ENCODE data around the gene TP73. TPM values are rescaled to one million over a fixed set of nuclear protein-coding genes. Genes with fewer than 3 reads are reported as not detected.

The TP73 gene
- total RNA-seq, 1 experiment from 2014 or later: 0.82 TPM

DNA sequence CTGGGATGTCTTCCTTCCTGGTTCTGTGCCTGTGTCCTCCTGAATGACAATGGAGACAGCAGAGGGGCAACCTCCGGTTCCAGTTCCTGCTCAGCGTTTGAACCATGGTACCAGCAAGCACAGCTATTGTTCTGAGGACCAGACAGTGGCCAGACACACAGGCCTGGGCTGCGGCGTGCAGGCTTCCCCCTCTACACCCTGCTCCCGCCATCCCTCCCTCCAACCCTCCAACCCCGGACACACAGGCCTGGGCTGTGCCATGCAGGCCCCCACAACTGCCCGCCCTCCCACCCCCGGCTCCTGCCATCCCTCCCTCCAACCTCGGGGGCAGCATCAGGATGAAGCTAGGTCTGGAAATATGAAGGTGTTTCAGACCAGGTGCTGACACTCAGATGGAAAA lies 35.5 kb upstream of the TP73 start:
- no peak overlapping the region for H3K27ac Mint-ChIP-seq (ENCODE audit: low read depth, unreplicated experiment)
- ChIA-PET CTCF (interaction anchor here (0.6 to 1.3 kb wide), 7 partner anchors 40 to 1597 kb away, joined by 3 to 12 read pairs (median 5); no protein-coding TSS in a partner anchor), POLR2A (no interaction called here)
- no TSS peak for BruUV-seq (replicated peaks)
- intact Hi-C loops (cut with micrococcal nuclease): no loop called here
- H3K36me3 Mint-ChIP-seq (ENCODE audit: insufficient read depth, unreplicated experiment): no peaks in the 10 kb centered on the region
- DNase-seq (ENCODE audit: unreplicated experiment): no peak
- no peak for TF ChIP-seq CTCF (IDR thresholded peaks at IDR 0.05; ENCODE audit: unreplicated experiment)
- no peaks in the 10 kb centered on the region for H3K27me3 Mint-ChIP-seq (ENCODE audit: insufficient read depth, unreplicated experiment)
- peaks cover 17% of the 10 kb centered on the region for H3K4me1 Mint-ChIP-seq (ENCODE audit: insufficient read depth, unreplicated experiment)
- H3K9me3 Mint-ChIP-seq (ENCODE audit: unreplicated experiment): no peaks in the 10 kb centered on the region
- no peak overlapping the region for H3K4me3 Mint-ChIP-seq (ENCODE audit: unreplicated experiment)

DNA sequence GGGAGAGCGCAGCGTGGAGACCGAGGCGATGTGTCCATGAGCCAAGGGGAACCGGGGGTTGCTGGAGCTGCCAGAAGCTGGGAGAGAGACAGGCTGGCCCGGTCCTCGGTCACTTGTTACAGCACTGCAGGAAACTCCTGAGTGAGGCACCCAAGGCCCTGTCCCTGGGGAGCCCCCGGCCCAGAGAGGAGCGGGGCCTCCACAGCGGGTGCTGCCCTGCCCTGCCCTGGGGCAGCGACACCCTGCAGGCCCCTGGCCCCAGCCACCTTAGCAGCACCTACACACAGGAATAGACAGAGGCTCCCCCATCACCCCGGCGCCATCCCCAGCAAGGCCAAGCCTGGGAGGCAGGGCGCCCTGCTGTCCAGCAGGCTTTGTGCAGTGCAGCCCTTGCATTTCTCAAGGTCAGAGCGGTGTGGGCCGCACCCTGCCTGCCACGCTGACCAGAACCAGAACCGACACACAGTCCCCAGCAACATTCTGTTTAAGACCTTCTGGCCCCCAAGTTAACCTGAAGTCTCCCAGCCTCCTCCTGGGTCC lies 34.4 kb upstream of the TP73 start:
- Mint-ChIP-seq H3K27ac (ENCODE audit: low read depth, unreplicated experiment) (no peak overlapping the region), H3K36me3 (ENCODE audit: insufficient read depth, unreplicated experiment) (no peaks in the 10 kb centered on the region), H3K9me3 (ENCODE audit: unreplicated experiment) (no peaks in the 10 kb centered on the region), H3K4me1 (ENCODE audit: insufficient read depth, unreplicated experiment) (peaks cover 23% of the 10 kb centered on the region), H3K27me3 (ENCODE audit: insufficient read depth, unreplicated experiment) (no peaks in the 10 kb centered on the region), H3K4me3 (ENCODE audit: unreplicated experiment) (no peak overlapping the region)
- BruUV-seq (replicated peaks): no TSS peak
- POLR2A ChIA-PET: no interaction called here
- CTCF ChIA-PET: interaction anchor here (0.7 to 6.7 kb wide), 9 partner anchors 41 to 133 kb away, joined by 3 to 69 read pairs (median 12); no protein-coding TSS in a partner anchor
- intact Hi-C loops (cut with micrococcal nuclease): no loop called here
- no peak for DNase-seq (ENCODE audit: unreplicated experiment)
- TF ChIP-seq CTCF (IDR thresholded peaks at IDR 0.05; ENCODE audit: unreplicated experiment): no peak

DNA sequence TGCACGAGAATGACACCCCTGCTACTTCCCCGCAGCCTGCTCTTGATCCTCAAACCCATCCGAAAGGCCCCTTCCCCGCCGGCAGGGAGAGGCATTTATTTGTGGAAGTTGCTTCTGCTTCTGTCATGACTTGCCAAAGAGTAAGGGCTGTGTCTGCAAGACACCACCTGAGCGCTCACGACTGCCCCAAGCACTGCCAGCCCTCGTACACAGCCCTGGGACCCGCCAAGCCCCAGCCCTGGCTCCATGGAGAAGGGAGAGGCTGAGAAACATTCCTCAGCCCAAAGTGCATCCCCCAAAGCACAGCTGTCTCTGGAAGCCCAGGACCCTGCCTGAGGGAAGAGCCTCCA lies 33.8 kb upstream of the TP73 start:
- Mint-ChIP-seq H3K27me3 (ENCODE audit: insufficient read depth, unreplicated experiment) (no peaks in the 10 kb centered on the region), H3K4me1 (ENCODE audit: insufficient read depth, unreplicated experiment) (peaks cover 24% of the 10 kb centered on the region), H3K27ac (ENCODE audit: low read depth, unreplicated experiment) (no peak overlapping the region), H3K4me3 (ENCODE audit: unreplicated experiment) (no peak overlapping the region), H3K9me3 (ENCODE audit: unreplicated experiment) (no peaks in the 10 kb centered on the region), H3K36me3 (ENCODE audit: insufficient read depth, unreplicated experiment) (no peaks in the 10 kb centered on the region)
- no TSS peak for BruUV-seq (replicated peaks)
- ChIA-PET POLR2A (interaction anchor here (0.7 to 1.6 kb wide), 6 partner anchors 52 to 200 kb away, joined by 3 to 6 read pairs (median 4); no protein-coding TSS in a partner anchor), CTCF (interaction anchor here (0.6 to 6.7 kb wide), 23 partner anchors 10 to 176 kb away, joined by 3 to 84 read pairs (median 6); no protein-coding TSS in a partner anchor)
- DNase-seq (ENCODE audit: unreplicated experiment): no peak
- intact Hi-C loops (cut with micrococcal nuclease): no loop called here
- no peak for TF ChIP-seq CTCF (IDR thresholded peaks at IDR 0.05; ENCODE audit: unreplicated experiment)

- Mint-ChIP-seq H3K9me3 (ENCODE audit: unreplicated experiment) (no peaks in the 10 kb centered on the region), H3K27me3 (ENCODE audit: insufficient read depth, unreplicated experiment) (no peaks in the 10 kb centered on the region), H3K27ac (ENCODE audit: low read depth, unreplicated experiment) (no peak overlapping the region), H3K4me3 (ENCODE audit: unreplicated experiment) (no peak overlapping the region), H3K4me1 (ENCODE audit: insufficient read depth, unreplicated experiment) (peaks cover 24% of the 10 kb centered on the region), H3K36me3 (ENCODE audit: insufficient read depth, unreplicated experiment) (no peaks in the 10 kb centered on the region)
- peak; percentile 79 for DNase-seq (ENCODE audit: unreplicated experiment)
- intact Hi-C loops (cut with micrococcal nuclease): loop anchor here (1.0 kb wide), 3 partner anchors 54 to 166 kb away; no protein-coding TSS in a partner anchor
- ChIA-PET POLR2A (interaction anchor here (0.7 to 1.6 kb wide), 9 partner anchors 53 to 200 kb away, joined by 3 to 6 read pairs (median 4); no protein-coding TSS in a partner anchor), CTCF (interaction anchor here (0.6 to 6.7 kb wide), 28 partner anchors 11 to 175 kb away, joined by 3 to 84 read pairs (median 6); no protein-coding TSS in a partner anchor)
- BruUV-seq (replicated peaks): no TSS peak
- peak; percentile 85 for TF ChIP-seq CTCF (IDR thresholded peaks at IDR 0.05; ENCODE audit: unreplicated experiment)
These were observed 33.2 kb upstream of the TP73 start for GRCh38 chr1:3618881-3619671.
